NT2/D1 (cell line): Measurements from ENCODE around the gene LMNB1.

Source experiments
- DNase-seq: peaks from one replicate; pipeline ENCODE4 v3.0.0-alpha.2; 2011; ENCODE audit warnings: low read depth, low spot score
- H3K27me3 ChIP-seq: 2 replicates; pipeline ENCODE4 v1.6.0; 2011; ENCODE audit warnings: mild to moderate bottlenecking; ENCODE audit not compliant: insufficient read length, insufficient read depth
- H3K36me3 ChIP-seq: 2 replicates; pipeline ENCODE4 v1.6.1; 2011; ENCODE audit warnings: mild to moderate bottlenecking, low read length, mixed read lengths; ENCODE audit not compliant: insufficient read depth, insufficient read length
- H3K4me1 ChIP-seq: 2 replicates; pipeline ENCODE4 v1.5.1; 2011; ENCODE audit not compliant: insufficient read depth, insufficient read length
- H3K4me3 ChIP-seq: 2 replicates; pipeline ENCODE4 v1.5.1; 2011; ENCODE audit warnings: low read depth; ENCODE audit not compliant: insufficient read length
- H3K9ac ChIP-seq: 2 replicates; pipeline ENCODE4 v1.6.0; 2011; ENCODE audit warnings: low read depth; ENCODE audit not compliant: insufficient read length
- H3K9me3 ChIP-seq: 2 replicates; pipeline ENCODE4 v1.5.1; 2011; ENCODE audit warnings: mild to moderate bottlenecking, low read length; ENCODE audit not compliant: insufficient read depth
- SUZ12 ChIP-seq: IDR thresholded peaks from 2 replicates; pipeline ENCODE4 v1.6.1; 2011; ENCODE audit not compliant: insufficient read length, insufficient read depth; ENCODE audit errors: extremely low read depth
- YY1 ChIP-seq: IDR thresholded peaks from 2 replicates; pipeline ENCODE4 v1.6.1; 2011; ENCODE audit not compliant: insufficient read length, insufficient read depth
- ZNF274 ChIP-seq: IDR thresholded peaks from 2 replicates; pipeline ENCODE4 v1.6.1; 2011; ENCODE audit warnings: mild to moderate bottlenecking, low read depth, low read length

Gene LMNB1

DNA sequence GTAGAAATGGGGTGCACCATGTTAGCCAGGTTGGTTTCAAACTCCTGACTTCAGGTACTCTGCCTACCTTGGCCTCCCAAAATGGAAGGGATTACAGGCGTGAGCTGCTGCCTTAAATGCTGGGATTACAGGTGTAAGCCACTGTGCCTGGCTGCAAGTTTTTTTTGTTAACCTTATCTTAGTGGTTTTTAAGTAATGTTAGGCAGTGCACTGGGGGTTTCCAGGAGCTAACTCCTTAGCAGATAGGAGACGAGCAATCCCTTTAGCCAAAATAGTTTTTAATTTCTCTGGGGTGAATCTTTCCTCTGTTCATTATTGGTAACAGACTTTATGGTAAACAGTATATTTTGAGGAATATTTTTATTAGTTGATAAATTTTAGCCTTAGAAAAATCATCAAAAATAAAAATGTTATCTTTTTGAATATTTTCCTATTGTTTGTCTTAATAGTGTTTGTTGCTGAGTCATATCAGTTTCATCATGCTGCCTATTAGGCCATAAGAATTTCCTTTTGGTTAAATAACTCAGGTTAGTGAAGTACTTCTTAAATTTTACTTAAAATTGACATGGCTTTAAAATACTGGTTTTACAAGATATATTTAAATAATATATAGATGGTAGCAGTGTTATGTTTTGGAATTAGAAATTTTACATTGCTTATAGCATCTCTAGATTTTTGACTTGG is 37.9 kb downstream of the LMNB1 start:
- Histone ChIP-seq H3K27me3 (no peaks in the 10 kb centered on the region), H3K9ac (no peak overlapping the region), H3K36me3 (peaks cover 66% of the 10 kb centered on the region), H3K4me1 (no peaks in the 10 kb centered on the region), H3K9me3 (no peaks in the 10 kb centered on the region), H3K4me3 (no peak overlapping the region)
- DNase-seq = no peak
- TF ChIP-seq ZNF274 = no peak
- no peak for TF ChIP-seq YY1
- no peak for TF ChIP-seq SUZ12

- H3K9me3 ChIP-seq = no peaks in the 10 kb centered on the region
- no peaks in the 10 kb centered on the region for H3K27me3 ChIP-seq
- TF ChIP-seq YY1 (no peak), ZNF274 (no peak), SUZ12 (no peak)
- no peaks in the 10 kb centered on the region for H3K4me1 ChIP-seq
- DNase-seq = no peak
- H3K9ac ChIP-seq = no peak overlapping the region
- H3K4me3 ChIP-seq = no peak overlapping the region
- H3K36me3 ChIP-seq = peaks cover 68% of the 10 kb centered on the region
Measured at GRCh38 chr5:126816649-126817048, 39.7 kb downstream of the LMNB1 start.

- DNase-seq = no peak
- no peak overlapping the region for H3K9ac ChIP-seq
- H3K4me3 ChIP-seq = no peak overlapping the region
- no peaks in the 10 kb centered on the region for H3K27me3 ChIP-seq
- no peak for TF ChIP-seq SUZ12
- TF ChIP-seq ZNF274 = no peak
- TF ChIP-seq YY1 = no peak
- H3K4me1 ChIP-seq = no peaks in the 10 kb centered on the region
- H3K36me3 ChIP-seq = peaks cover 62% of the 10 kb centered on the region
- H3K9me3 ChIP-seq = no peaks in the 10 kb centered on the region
Measured at GRCh38 chr5:126818736-126819135, 41.8 kb downstream of the LMNB1 start.

DNA sequence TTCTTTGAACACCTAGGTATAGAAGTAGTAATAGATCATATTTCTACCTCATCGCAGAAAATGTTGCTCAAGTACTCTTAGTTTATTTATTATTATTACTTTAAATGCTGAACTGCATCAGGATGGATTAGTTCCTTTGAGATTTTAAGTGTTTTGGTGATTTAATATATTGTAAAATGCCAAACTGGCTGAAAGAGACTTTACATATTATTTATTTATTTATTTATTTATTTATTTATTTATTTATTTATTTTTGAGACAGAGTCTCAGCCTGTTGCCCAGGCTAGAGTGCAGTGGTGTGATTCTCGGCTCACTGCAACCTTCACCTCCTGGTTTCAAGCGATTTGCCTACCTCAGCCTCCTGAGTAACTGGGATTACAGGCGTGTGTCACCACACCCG is 42.3 kb downstream of the LMNB1 start:
- Histone ChIP-seq H3K9me3 (no peaks in the 10 kb centered on the region), H3K4me1 (no peaks in the 10 kb centered on the region), H3K4me3 (no peak overlapping the region), H3K36me3 (peaks cover 61% of the 10 kb centered on the region), H3K27me3 (no peaks in the 10 kb centered on the region), H3K9ac (no peak overlapping the region)
- DNase-seq = no peak
- TF ChIP-seq ZNF274 (no peak), SUZ12 (no peak), YY1 (no peak)

DNA sequence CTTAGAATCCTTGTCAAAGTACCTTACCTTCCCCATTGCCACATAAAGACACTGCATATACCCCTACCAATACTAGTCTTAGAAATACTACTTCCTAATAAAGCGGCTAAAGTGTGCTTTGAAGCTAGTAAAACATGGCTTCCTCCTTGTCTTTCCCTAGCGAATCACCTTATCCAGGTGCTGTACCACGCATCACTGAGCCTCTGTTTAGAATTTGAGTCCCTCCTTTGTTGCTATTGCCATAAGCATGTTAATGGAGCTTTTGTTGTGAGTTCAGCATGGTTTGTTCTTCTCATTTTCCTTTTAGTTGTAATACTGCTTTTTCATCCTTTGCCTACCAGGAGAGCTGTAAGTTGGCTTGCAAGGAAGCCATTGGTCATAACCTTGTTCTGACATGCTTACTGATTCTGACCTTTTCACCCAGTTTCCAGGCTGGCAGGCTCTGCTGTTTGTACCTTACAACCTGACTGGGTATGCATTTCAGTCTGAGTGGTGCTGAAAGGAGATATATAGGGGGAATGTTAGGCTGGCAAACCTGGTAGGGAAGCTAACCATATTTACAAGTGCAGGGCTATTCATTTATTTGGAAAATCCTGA is 49.8 kb downstream of the LMNB1 start:
- peaks cover 60% of the 10 kb centered on the region for H3K36me3 ChIP-seq

DNA sequence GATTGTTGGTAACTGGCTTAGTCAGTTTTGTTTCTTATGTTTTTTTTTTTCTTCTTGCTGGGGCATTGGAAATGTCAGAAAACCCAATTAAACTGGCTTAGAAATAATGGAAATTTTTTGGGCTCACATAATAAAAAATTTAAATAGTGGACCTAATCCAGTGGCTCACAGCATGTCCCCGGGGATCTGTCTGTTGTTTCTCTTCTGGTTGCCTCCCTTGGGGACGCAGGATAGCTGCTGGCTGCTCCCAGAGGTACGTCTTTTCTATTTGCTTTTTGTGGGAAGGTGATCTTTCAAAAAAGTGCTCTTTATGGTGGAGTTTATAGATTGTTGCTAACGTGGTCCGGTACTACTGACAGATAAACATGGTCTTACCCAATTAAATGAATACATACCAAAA is 52.2 kb downstream of the LMNB1 start:
- no peak overlapping the region for H3K9ac ChIP-seq
- H3K4me1 ChIP-seq = no peaks in the 10 kb centered on the region
- H3K9me3 ChIP-seq = no peaks in the 10 kb centered on the region
- DNase-seq = no peak
- no peak overlapping the region for H3K4me3 ChIP-seq
- H3K36me3 ChIP-seq = peaks cover 68% of the 10 kb centered on the region
- no peaks in the 10 kb centered on the region for H3K27me3 ChIP-seq
- TF ChIP-seq YY1 = no peak
- no peak for TF ChIP-seq ZNF274
- no peak for TF ChIP-seq SUZ12

More for the DNA sequence above, 49.8 kb downstream of the LMNB1 start:
- TF ChIP-seq YY1 (no peak), ZNF274 (no peak), SUZ12 (no peak)
- no peak overlapping the region for H3K9ac ChIP-seq
- H3K27me3 ChIP-seq = no peaks in the 10 kb centered on the region
- H3K4me3 ChIP-seq = no peak overlapping the region
- no peaks in the 10 kb centered on the region for H3K4me1 ChIP-seq
- DNase-seq = no peak
- H3K9me3 ChIP-seq = no peaks in the 10 kb centered on the region

GRCh38 chr5:126830061-126830460 is 53.1 kb downstream of the LMNB1 start:
- H3K27me3 ChIP-seq = no peaks in the 10 kb centered on the region

More at GRCh38 chr5:126830061-126830460, 53.1 kb downstream of the LMNB1 start:
- H3K9me3 ChIP-seq = no peaks in the 10 kb centered on the region
- H3K4me1 ChIP-seq = no peaks in the 10 kb centered on the region
- no peak for TF ChIP-seq ZNF274
- no peak for TF ChIP-seq SUZ12
- no peak for TF ChIP-seq YY1
- no peak for DNase-seq
- H3K36me3 ChIP-seq = peaks cover 72% of the 10 kb centered on the region
- no peak overlapping the region for H3K4me3 ChIP-seq
- H3K9ac ChIP-seq = no peak overlapping the region
